Endothelial cell of umbilical vein (primary cell): ENCODE results near the gene OR10H4.

Source experiments
- FOS ChIP-seq: IDR thresholded peaks from 2 replicates; pipeline ENCODE4 v1.6.1; 2011; ENCODE audit warnings: mild to moderate bottlenecking, low read length, moderate library complexity, borderline replicate concordance; ENCODE audit not compliant: insufficient read depth
- POLR2A ChIP-seq: IDR thresholded peaks from 2 replicates; pipeline ENCODE4 v1.6.1; 2012; ENCODE audit warnings: low read depth, mild to moderate bottlenecking, control low read depth, low read length
- TF ChIP-seq, protein P1 (sequence below): IDR thresholded peaks from 2 replicates; pipeline ENCODE4 v1.6.1; 2011; ENCODE audit not compliant: insufficient read depth, insufficient read length

DNA sequence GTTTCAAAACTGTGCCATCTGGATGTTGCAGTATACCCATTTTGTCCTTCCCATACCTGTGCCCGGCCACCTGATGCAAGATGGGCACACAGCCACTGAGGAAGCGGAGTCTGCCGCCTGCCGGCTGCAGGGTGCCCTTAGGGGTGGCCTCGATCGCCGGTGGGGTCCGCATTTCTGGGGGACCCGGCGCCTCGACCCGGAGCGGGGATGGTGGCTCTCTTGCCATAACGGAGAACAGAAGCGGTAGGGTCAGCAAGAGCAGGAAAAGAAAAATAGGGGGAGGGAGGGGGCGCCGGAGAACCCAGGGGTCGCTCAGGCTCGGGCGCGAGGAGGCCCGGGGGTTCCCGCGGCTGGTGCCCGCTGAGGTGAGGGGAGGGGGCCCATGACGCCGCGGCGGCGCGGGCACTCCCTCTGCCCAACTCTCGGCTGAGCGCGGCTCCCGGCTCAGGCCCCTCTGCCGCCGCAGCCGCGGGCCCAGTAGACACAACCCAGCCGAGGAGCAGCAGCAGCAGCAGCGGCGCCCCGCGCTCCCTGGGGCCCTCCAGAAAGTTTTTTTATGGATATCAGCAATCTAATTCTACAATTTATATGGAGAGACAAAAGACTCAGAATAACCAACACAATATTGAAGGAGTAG is 37.1 kb upstream of the OR10H4 start:
- TF ChIP-seq POLR2A (no peak), FOS (no peak)
- TF ChIP-seq, protein P1, sequence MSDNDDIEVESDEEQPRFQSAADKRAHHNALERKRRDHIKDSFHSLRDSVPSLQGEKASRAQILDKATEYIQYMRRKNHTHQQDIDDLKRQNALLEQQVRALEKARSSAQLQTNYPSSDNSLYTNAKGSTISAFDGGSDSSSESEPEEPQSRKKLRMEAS, result no peak
